ENCODE measurements around the gene MCMBP.

GRCh38 chr10:119852822-119853221, 19.8 kb downstream of the MCMBP start:
- TF ChIP-seq CTCF (conservative IDR thresholded peaks at IDR 0.05 in 1 of 2, IDR thresholded peaks at IDR 0.05 in 1 of 2; ENCODE audit: low read depth in 1 of 2, low read length in 2 of 2) (no peak), EZH2 (IDR thresholded peaks at IDR 0.05; ENCODE audit: low read length, missing control alignments) (no peak)

Data from fibroblast of lung (primary cell).